WERI-Rb-1 (cell line): ENCODE measurements around the gene SRRD.

Source experiments
- DNase-seq: peaks from one replicate; pipeline ENCODE4 v3.0.0-alpha.2; 2020
- H3K27ac ChIP-seq: fragments of 250-450 bp; sonication (Bioruptor Pico); 2 replicates; pipeline ENCODE4 v1.5.1; 2020; ENCODE audit warnings: mild to moderate bottlenecking, moderate library complexity
- H3K27me3 ChIP-seq: fragments of 250-450 bp; sonication (Bioruptor Pico); 2 replicates; pipeline ENCODE4 v1.5.1; 2021; ENCODE audit warnings: mild to moderate bottlenecking, low read depth, moderate library complexity; ENCODE audit not compliant: insufficient read depth, severe bottlenecking
- H3K36me3 ChIP-seq: fragments of 250-450 bp; sonication (Bioruptor Pico); 2 replicates; pipeline ENCODE4 v1.5.1; 2020; ENCODE audit warnings: mild to moderate bottlenecking, moderate library complexity
- H3K4me3 ChIP-seq: 2 replicates; pipeline ENCODE4 v1.5.1; 2011; ENCODE audit warnings: low read depth, mild to moderate bottlenecking, control low read depth, low read length
- H3K9me3 ChIP-seq: fragments of 250-450 bp; sonication (Bioruptor Pico); 2 replicates; pipeline ENCODE4 v1.5.1; 2021; ENCODE audit warnings: mild to moderate bottlenecking, moderate library complexity; ENCODE audit not compliant: severe bottlenecking
- CTCF ChIP-seq: IDR thresholded peaks from 2 replicates; pipeline ENCODE4 v1.5.1; 2011; ENCODE audit warnings: low read depth, mild to moderate bottlenecking, control low read depth, inconsistent platforms, low read length

SRRD gene

GRCh38 chr22:26501996-26502395 lies 18.3 kb downstream of the SRRD start:
- H3K36me3 ChIP-seq, result peaks cover 87% of the 10 kb centered on the region

GRCh38 chr22:26502688-26503561 lies 19.2 kb downstream of the SRRD start:
- no peak overlapping the region for H3K4me3 ChIP-seq
- H3K36me3 ChIP-seq, result peaks cover 87% of the 10 kb centered on the region
- H3K27me3 ChIP-seq, result no peaks in the 10 kb centered on the region
- peak; percentile 79 for TF ChIP-seq CTCF
- H3K27ac ChIP-seq, result peak overlapping the region; percentile 31; the same call in 1 of the 2 replicates
- no peaks in the 10 kb centered on the region for H3K9me3 ChIP-seq
- peak; percentile 49 for DNase-seq

More at GRCh38 chr22:26501996-26502395, 18.3 kb downstream of the SRRD start:
- no peak for TF ChIP-seq CTCF
- no peaks in the 10 kb centered on the region for H3K27me3 ChIP-seq
- H3K27ac ChIP-seq, result no peak overlapping the region
- no peak for DNase-seq
- no peak overlapping the region for H3K4me3 ChIP-seq
- no peaks in the 10 kb centered on the region for H3K9me3 ChIP-seq

GRCh38 chr22:26503758-26504157 lies 20.1 kb downstream of the SRRD start:
- Histone ChIP-seq H3K4me3 (no peak overlapping the region), H3K27me3 (no peaks in the 10 kb centered on the region), H3K9me3 (no peaks in the 10 kb centered on the region), H3K27ac (no peak overlapping the region), H3K36me3 (peaks cover 91% of the 10 kb centered on the region)
- TF ChIP-seq CTCF, result no peak
- no peak for DNase-seq

GRCh38 chr22:26508148-26508547 lies 24.5 kb downstream of the SRRD start:
- no peak for TF ChIP-seq CTCF
- Histone ChIP-seq H3K27me3 (no peaks in the 10 kb centered on the region), H3K4me3 (no peak overlapping the region), H3K27ac (no peak overlapping the region), H3K9me3 (no peaks in the 10 kb centered on the region), H3K36me3 (peaks cover 65% of the 10 kb centered on the region)
- DNase-seq, result no peak

- H3K9me3 ChIP-seq, result no peaks in the 10 kb centered on the region
- no peaks in the 10 kb centered on the region for H3K27me3 ChIP-seq
- DNase-seq, result peak; percentile 94
- H3K36me3 ChIP-seq, result peaks cover 25% of the 10 kb centered on the region
- peak within 1 kb of the TSS; percentile 81 for H3K27ac ChIP-seq
- H3K4me3 ChIP-seq, result peak within 1 kb of the TSS; percentile 92
- TF ChIP-seq CTCF, result no peak
Measured at GRCh38 chr22:26512149-26512793, 28.6 kb downstream of the SRRD start, which contains the start of gene TFIP11. TFIP11 (minus strand) TSS chr22:26512473; CDS start chr22:26510272, 2,201 bp downstream.
